Measurements from ENCODE around the gene RNLS. TPM values are rescaled to one million over a fixed set of nuclear protein-coding genes. Genes with fewer than 3 reads are reported as not detected.

Gene RNLS
- total RNA-seq, 1 experiment from 2014 or later = 8.7 TPM

DNA sequence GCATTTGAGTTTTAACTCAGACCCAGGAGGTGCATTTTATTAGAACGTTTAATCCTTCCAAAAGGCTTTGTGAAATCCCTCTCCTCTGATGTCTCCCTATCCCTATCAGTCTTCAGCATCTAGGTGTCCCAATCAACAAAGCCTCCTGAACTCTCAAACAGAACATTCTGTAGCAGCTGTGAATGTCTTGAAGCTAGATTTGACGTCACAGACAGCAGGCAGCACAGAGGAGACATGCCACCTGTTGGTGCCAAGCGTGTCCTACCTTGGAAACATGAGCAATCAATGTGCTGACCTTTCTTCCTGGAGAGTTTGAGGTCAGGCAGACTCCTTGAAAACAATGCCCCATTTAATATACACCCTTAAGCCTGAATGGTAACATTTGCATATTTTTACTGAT lies 125.5 kb downstream of the RNLS start:
- POLR2A ChIA-PET = no interaction called here
- CTCF ChIA-PET = interaction anchor here (0.5 to 1.3 kb wide), 2 partner anchors 20 to 343 kb away, joined by 3 to 4 read pairs; no protein-coding TSS in a partner anchor
- Mint-ChIP-seq H3K9me3 (no peaks in the 10 kb centered on the region), H3K4me1 (peaks cover 2% of the 10 kb centered on the region; the same call in 1 of the 2 replicates), H3K4me3 (no peak overlapping the region), H3K27ac (no peak overlapping the region), H3K36me3 (no peaks in the 10 kb centered on the region), H3K27me3 (ENCODE audit: low read depth) (no peaks in the 10 kb centered on the region)
- TF ChIP-seq SMAD3 (CRISPR knock-in tag; IDR thresholded peaks at IDR 0.05; ENCODE audit: borderline replicate concordance) (no peak), CREB1 (CRISPR knock-in tag; IDR thresholded peaks at IDR 0.05) (no peak), TCF7 (CRISPR knock-in tag; IDR thresholded peaks at IDR 0.05; ENCODE audit: low read depth) (no peak), IRF1 (CRISPR knock-in tag; IDR thresholded peaks at IDR 0.05) (no peak), NR1H2 (CRISPR knock-in tag; IDR thresholded peaks at IDR 0.05) (no peak), SP1 (CRISPR knock-in tag; conservative IDR thresholded peaks at IDR 0.05) (no peak), FOXJ3 (CRISPR knock-in tag; IDR thresholded peaks at IDR 0.05; ENCODE audit: borderline replicate concordance) (no peak), ATF1 (CRISPR knock-in tag; IDR thresholded peaks at IDR 0.05) (no peak), ZNF121 (CRISPR knock-in tag; IDR thresholded peaks at IDR 0.05) (no peak), FOXK1 (CRISPR knock-in tag; IDR thresholded peaks at IDR 0.05) (no peak), ESRRA (CRISPR knock-in tag; IDR thresholded peaks at IDR 0.05; ENCODE audit: borderline replicate concordance) (no peak), NFATC4 (CRISPR knock-in tag; IDR thresholded peaks at IDR 0.05) (no peak), CREM (CRISPR knock-in tag; IDR thresholded peaks at IDR 0.05) (no peak)
- TF ChIP-seq, protein P1, sequence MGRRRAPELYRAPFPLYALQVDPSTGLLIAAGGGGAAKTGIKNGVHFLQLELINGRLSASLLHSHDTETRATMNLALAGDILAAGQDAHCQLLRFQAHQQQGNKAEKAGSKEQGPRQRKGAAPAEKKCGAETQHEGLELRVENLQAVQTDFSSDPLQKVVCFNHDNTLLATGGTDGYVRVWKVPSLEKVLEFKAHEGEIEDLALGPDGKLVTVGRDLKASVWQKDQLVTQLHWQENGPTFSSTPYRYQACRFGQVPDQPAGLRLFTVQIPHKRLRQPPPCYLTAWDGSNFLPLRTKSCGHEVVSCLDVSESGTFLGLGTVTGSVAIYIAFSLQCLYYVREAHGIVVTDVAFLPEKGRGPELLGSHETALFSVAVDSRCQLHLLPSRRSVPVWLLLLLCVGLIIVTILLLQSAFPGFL (CRISPR knock-in tag; IDR thresholded peaks at IDR 0.05; ENCODE audit: borderline replicate concordance) = no peak
- DNase-seq (ENCODE audit: low spot score) (no peak), ATAC-seq (no peak)

GRCh38 chr10:88456730-88457129 lies 126.4 kb downstream of the RNLS start:
- ChIA-PET CTCF (no interaction called here), POLR2A (no interaction called here)
- peaks cover 2% of the 10 kb centered on the region; the same call in 1 of the 2 replicates for H3K4me1 Mint-ChIP-seq
- no peak overlapping the region for H3K4me3 Mint-ChIP-seq
- no peaks in the 10 kb centered on the region for H3K9me3 Mint-ChIP-seq
- H3K36me3 Mint-ChIP-seq = no peaks in the 10 kb centered on the region
- H3K27me3 Mint-ChIP-seq (ENCODE audit: low read depth) = no peaks in the 10 kb centered on the region
- no peak for DNase-seq (ENCODE audit: low spot score)
- H3K27ac Mint-ChIP-seq = no peak overlapping the region
- ATAC-seq = no peak
- TF ChIP-seq ARID4B (CRISPR knock-in tag; IDR thresholded peaks at IDR 0.05; ENCODE audit: borderline replicate concordance) (no peak), NR2C2 (CRISPR knock-in tag; IDR thresholded peaks at IDR 0.05) (no peak), CBFB (CRISPR knock-in tag; IDR thresholded peaks at IDR 0.05; ENCODE audit: low read depth) (no peak), ZNF121 (CRISPR knock-in tag; IDR thresholded peaks at IDR 0.05) (no peak), USF2 (CRISPR knock-in tag; IDR thresholded peaks at IDR 0.05) (no peak), E2F4 (CRISPR knock-in tag; IDR thresholded peaks at IDR 0.05; ENCODE audit: borderline replicate concordance, low read depth) (no peak), FOXK1 (CRISPR knock-in tag; IDR thresholded peaks at IDR 0.05) (no peak), ZNF263 (CRISPR knock-in tag; IDR thresholded peaks at IDR 0.05; ENCODE audit: low read depth) (no peak), JAZF1 (CRISPR knock-in tag; IDR thresholded peaks at IDR 0.05) (no peak), RELA (CRISPR knock-in tag; IDR thresholded peaks at IDR 0.05; ENCODE audit: borderline replicate concordance) (no peak), E2F5 (CRISPR knock-in tag; IDR thresholded peaks at IDR 0.05) (no peak), MXD4 (CRISPR knock-in tag; IDR thresholded peaks at IDR 0.05; ENCODE audit: borderline replicate concordance) (no peak), MYBL2 (CRISPR knock-in tag; IDR thresholded peaks at IDR 0.05) (no peak)
- TF ChIP-seq, protein P2, sequence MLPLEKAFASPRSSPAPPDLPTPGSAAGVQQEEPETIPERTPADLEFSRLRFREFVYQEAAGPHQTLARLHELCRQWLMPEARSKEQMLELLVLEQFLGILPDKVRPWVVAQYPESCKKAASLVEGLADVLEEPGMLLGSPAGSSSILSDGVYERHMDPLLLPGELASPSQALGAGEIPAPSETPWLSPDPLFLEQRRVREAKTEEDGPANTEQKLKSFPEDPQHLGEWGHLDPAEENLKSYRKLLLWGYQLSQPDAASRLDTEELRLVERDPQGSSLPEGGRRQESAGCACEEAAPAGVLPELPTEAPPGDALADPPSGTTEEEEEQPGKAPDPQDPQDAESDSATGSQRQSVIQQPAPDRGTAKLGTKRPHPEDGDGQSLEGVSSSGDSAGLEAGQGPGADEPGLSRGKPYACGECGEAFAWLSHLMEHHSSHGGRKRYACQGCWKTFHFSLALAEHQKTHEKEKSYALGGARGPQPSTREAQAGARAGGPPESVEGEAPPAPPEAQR (CRISPR knock-in tag; IDR thresholded peaks at IDR 0.05) = no peak

Measured in WTC11 (cell line).